ENCODE data around the gene GRK7. TPM values are rescaled to one million over a fixed set of nuclear protein-coding genes. Genes with fewer than 3 reads are reported as not detected.

Gene GRK7, protein sequence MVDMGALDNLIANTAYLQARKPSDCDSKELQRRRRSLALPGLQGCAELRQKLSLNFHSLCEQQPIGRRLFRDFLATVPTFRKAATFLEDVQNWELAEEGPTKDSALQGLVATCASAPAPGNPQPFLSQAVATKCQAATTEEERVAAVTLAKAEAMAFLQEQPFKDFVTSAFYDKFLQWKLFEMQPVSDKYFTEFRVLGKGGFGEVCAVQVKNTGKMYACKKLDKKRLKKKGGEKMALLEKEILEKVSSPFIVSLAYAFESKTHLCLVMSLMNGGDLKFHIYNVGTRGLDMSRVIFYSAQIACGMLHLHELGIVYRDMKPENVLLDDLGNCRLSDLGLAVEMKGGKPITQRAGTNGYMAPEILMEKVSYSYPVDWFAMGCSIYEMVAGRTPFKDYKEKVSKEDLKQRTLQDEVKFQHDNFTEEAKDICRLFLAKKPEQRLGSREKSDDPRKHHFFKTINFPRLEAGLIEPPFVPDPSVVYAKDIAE (N-terminal part only)
- total RNA-seq (not detected), polyA plus RNA-seq (under 1 TPM in 1 of 2 donors, not detected in 1; 0.05 TPM)

DNA sequence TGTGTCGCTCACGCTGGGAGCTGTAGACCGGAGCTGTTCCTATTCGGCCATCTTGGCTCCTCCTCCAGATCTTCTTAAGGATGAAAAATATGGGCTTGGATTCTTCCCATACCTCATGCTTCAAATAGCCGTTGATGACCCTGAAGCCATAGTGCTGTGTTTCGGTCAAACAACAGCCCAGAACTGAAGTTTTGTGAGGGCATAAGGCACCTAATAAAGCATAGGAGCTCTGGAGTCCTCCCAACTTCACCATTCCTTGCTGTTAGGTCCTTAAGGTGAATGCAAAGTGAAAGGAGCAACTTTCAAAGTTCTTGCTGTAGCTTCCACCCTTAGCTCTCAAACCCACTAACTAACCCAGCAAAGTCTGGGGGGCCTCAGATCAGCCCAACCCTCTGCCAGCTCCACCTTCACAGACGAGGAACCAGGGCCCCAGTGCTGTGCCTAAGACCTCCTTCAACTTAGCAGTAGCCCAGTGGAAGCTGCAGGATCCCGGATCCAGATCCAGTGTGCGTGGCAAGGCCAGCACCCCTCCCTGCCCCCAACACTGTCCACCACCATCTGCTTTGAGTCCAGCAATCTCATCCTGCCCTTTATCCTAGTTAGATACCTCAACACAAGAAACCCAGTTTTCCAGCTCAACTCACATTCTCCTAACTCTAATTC lies at the start of gene GRK7:
Gene GRK7, plus strand, starts transcription at position 321 of the 663 bp plus-strand sequence. CDS start 14,877 bp downstream, outside the sequence.
- Histone ChIP-seq H3K4me3 (no peak within 1 kb of the TSS), H3K27me3 (no peaks in the 10 kb centered on the region), H3K27ac (no peak within 1 kb of the TSS), H3K4me1 (no peaks in the 10 kb centered on the region), H3K9me3 (no peaks in the 10 kb centered on the region), H3K36me3 (no peaks in the 10 kb centered on the region)
- TF ChIP-seq, protein P1, sequence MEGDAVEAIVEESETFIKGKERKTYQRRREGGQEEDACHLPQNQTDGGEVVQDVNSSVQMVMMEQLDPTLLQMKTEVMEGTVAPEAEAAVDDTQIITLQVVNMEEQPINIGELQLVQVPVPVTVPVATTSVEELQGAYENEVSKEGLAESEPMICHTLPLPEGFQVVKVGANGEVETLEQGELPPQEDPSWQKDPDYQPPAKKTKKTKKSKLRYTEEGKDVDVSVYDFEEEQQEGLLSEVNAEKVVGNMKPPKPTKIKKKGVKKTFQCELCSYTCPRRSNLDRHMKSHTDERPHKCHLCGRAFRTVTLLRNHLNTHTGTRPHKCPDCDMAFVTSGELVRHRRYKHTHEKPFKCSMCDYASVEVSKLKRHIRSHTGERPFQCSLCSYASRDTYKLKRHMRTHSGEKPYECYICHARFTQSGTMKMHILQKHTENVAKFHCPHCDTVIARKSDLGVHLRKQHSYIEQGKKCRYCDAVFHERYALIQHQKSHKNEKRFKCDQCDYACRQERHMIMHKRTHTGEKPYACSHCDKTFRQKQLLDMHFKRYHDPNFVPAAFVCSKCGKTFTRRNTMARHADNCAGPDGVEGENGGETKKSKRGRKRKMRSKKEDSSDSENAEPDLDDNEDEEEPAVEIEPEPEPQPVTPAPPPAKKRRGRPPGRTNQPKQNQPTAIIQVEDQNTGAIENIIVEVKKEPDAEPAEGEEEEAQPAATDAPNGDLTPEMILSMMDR (IDR thresholded peaks at IDR 0.05): no peak
- FAIRE-seq (no peak), DNase-seq (no peak), ATAC-seq (no peak)
- 84 to 94% methylated on average over 9 of the region's 9 CpGs for WGBS, 2 donors
- intact Hi-C loops (cut with DNase I): no loop called here

DNA sequence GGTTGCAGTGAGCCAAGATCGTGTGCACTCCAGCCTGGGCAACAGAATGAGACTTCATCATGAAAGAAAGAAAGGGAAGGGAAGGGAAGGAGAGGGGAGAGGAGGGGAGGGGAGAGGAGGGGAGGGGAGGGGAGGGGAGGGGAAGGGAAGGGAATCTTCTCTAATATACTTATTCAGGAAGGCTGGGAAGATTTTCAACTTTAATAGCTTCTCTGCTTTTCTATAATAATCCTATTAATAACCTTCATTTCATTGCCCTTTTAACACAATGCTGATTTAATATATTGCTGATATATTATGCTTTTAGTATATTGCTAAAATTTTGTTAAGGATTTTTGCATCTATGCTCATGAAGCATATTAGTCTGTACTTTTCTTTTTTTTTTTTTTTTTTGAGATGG lies 48.5 kb upstream of the GRK7 start:
- Histone ChIP-seq H3K9me3 (no peaks in the 10 kb centered on the region), H3K36me3 (no peaks in the 10 kb centered on the region), H3K4me3 (no peak overlapping the region), H3K27me3 (no peaks in the 10 kb centered on the region), H3K27ac (no peak overlapping the region), H3K4me1 (no peaks in the 10 kb centered on the region)
- FAIRE-seq (no peak), DNase-seq (no peak), ATAC-seq (no peak)
- TF ChIP-seq, protein P1 (IDR thresholded peaks at IDR 0.05): no peak
- intact Hi-C loops (cut with DNase I): no loop called here
- 78 to 100% methylated on average over 1 of the region's 1 CpG for WGBS, 2 donors

DNA sequence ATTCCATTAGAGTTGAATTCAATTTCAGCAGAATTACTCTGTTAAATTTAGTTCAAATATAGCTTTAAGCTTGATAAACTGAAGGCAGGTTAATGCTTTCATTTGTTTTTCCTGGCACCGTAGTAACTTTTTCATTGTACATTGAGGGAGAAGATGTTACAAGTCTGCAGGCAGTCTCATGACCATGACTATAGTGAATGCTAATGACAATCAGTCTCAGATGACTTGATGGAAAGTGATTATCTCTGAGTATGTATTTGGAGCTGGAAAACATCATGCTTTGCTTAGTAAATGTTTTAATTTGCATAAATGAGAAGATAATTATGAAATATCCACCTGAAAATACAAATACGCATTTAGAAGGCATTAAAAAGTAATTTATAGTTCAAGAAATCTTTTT lies 41.1 kb upstream of the GRK7 start:
- no peaks in the 10 kb centered on the region for H3K4me1 ChIP-seq
- TF ChIP-seq, protein P1 (IDR thresholded peaks at IDR 0.05): no peak
- ATAC-seq (no peak), DNase-seq (no peak), FAIRE-seq (no peak)
- H3K27me3 ChIP-seq: no peaks in the 10 kb centered on the region
- no peaks in the 10 kb centered on the region for H3K36me3 ChIP-seq
- H3K9me3 ChIP-seq: no peaks in the 10 kb centered on the region
- no peak overlapping the region for H3K27ac ChIP-seq
- intact Hi-C loops (cut with DNase I): no loop called here
- WGBS, 2 donors: 76 to 81% methylated on average over 2 of the region's 2 CpGs
- H3K4me3 ChIP-seq: no peak overlapping the region

DNA sequence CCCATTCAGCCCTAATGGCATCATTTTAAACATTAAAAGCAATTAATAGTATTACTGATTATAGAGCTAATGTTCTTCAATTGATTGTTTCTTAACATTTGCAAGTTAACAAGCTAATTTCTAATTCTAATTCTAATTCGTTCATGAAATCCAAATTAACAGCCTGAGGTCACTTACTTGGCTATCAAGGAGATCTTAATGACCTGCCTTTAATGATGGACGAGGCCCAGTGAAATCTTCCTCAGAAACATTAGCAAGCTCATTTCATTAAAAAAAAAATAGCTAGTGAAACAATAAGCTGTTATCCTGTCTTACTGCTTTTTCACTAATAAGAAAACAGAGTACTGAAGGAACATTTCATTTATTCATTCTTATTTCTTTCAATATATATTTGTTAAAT lies 40.6 kb upstream of the GRK7 start:
- TF ChIP-seq, protein P1 (IDR thresholded peaks at IDR 0.05): no peak
- ATAC-seq (no peak), FAIRE-seq (no peak), DNase-seq (no peak)
- Histone ChIP-seq H3K4me3 (no peak overlapping the region), H3K4me1 (no peaks in the 10 kb centered on the region), H3K27me3 (no peaks in the 10 kb centered on the region), H3K36me3 (no peaks in the 10 kb centered on the region), H3K9me3 (no peaks in the 10 kb centered on the region), H3K27ac (no peak overlapping the region)
- WGBS, 2 donors: 67 to 68% methylated on average over 2 of the region's 2 CpGs
- intact Hi-C loops (cut with DNase I): no loop called here

DNA sequence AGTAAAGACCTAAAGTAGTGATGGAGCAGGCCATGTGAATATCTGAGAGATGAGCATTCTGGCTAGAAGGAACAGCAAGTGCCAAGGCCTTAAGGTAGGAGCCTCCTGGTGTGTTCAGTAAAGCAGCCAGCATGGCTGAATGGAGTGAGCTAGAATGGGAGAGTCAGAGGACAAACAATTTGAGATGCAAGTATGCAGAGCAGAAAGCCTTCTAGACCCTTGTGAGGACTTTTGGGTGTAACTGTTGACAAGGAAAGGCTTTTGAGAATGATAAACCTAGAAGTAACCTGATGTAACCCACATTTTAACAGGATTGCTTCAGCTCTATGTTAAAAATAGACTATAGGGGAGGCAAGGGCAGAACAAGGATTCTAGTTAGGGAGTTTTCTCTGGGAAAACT lies 40.0 kb upstream of the GRK7 start:
- no peaks in the 10 kb centered on the region for H3K27me3 ChIP-seq
- TF ChIP-seq, protein P1 (IDR thresholded peaks at IDR 0.05): no peak
- no peak for DNase-seq
- H3K9me3 ChIP-seq: no peaks in the 10 kb centered on the region
- intact Hi-C loops (cut with DNase I): no loop called here
- H3K4me1 ChIP-seq: no peaks in the 10 kb centered on the region
- no peak for ATAC-seq
- no peak overlapping the region for H3K4me3 ChIP-seq
- no peak for FAIRE-seq
- no peak overlapping the region for H3K27ac ChIP-seq
- H3K36me3 ChIP-seq: no peaks in the 10 kb centered on the region
